Keratinocyte (primary cell): ENCODE results near the gene SUCNR1.

ENCODE experiments used
- EZH2 ChIP-seq: IDR thresholded peaks from one replicate; pipeline ENCODE4 v1.6.1; 2012; ENCODE audit warnings: inconsistent platforms, mild to moderate bottlenecking, low read length, moderate library complexity
- TF ChIP-seq, protein P1 (sequence below), 3 experiments: IDR thresholded peaks in 1 of 3; conservative IDR thresholded peaks in 1 of 3; optimal IDR thresholded peaks in 1 of 3; 2 replicates in 2 of 3; 3 replicates in 1 of 3; pipeline versions ENCODE3 to v1.5.1; 2011; ENCODE audit warnings: low read length in 3 of 3, mild to moderate bottlenecking in 3 of 3, moderate library complexity in 2 of 3, control low read depth in 1 of 3, inconsistent platforms in 1 of 3; ENCODE audit not compliant: insufficient read depth in 2 of 3; ENCODE audit errors: extremely low read depth in 1 of 3

DNA sequence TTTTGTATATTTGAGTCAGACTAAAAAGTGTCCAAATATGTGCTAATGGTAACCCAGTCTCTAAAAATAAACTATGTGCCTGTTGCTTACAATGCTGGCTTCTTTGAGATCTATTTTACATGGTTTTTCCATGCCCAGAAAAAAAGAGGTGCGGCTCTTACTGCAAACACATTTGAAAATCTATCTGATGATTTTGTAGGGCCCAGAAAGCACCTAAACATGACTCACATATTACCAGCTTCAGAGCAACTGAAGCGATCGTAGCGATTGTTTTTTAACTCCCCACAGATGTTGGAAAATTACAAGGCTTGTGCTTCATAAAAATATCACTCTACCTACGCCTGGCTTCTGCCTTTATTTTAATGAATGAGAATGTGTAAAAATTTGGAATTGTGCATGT lies 53.5 kb downstream of the SUCNR1 start:
- TF ChIP-seq EZH2, result no peak
- TF ChIP-seq, protein P1, sequence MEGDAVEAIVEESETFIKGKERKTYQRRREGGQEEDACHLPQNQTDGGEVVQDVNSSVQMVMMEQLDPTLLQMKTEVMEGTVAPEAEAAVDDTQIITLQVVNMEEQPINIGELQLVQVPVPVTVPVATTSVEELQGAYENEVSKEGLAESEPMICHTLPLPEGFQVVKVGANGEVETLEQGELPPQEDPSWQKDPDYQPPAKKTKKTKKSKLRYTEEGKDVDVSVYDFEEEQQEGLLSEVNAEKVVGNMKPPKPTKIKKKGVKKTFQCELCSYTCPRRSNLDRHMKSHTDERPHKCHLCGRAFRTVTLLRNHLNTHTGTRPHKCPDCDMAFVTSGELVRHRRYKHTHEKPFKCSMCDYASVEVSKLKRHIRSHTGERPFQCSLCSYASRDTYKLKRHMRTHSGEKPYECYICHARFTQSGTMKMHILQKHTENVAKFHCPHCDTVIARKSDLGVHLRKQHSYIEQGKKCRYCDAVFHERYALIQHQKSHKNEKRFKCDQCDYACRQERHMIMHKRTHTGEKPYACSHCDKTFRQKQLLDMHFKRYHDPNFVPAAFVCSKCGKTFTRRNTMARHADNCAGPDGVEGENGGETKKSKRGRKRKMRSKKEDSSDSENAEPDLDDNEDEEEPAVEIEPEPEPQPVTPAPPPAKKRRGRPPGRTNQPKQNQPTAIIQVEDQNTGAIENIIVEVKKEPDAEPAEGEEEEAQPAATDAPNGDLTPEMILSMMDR (optimal IDR thresholded peaks at IDR 0.05 in 1 of 3, IDR thresholded peaks at IDR 0.05 in 1 of 3, conservative IDR thresholded peaks at IDR 0.05 in 1 of 3; ENCODE audit: extremely low read depth in 1 of 3, insufficient read depth in 2 of 3, low read length in 3 of 3), result no peak
